WI38 (cell line): ENCODE data around the gene PDE4B.
A peak's percentile ranks its signal among the peaks of the same experiment; 100 is the strongest.

Experiments used
- H3K4me3 ChIP-seq: 2 replicates; pipeline ENCODE4 v1.5.1; 2011; ENCODE audit warnings: low read depth, mild to moderate bottlenecking, control low read depth, low read length
- CTCF ChIP-seq: IDR thresholded peaks from 2 replicates; pipeline ENCODE4 v1.5.1; 2012; ENCODE audit warnings: low read depth, mild to moderate bottlenecking, control low read depth, low read length

Gene PDE4B

GRCh38 chr1:66334318-66334717, 541.6 kb downstream of the PDE4B start:
- no peak for TF ChIP-seq CTCF
- peak overlapping the region; percentile 71 for H3K4me3 ChIP-seq

- H3K4me3 ChIP-seq, result peak overlapping the region; percentile 71
Observed at GRCh38 chr1:66335125-66335524, 542.4 kb downstream of the PDE4B start.

GRCh38 chr1:66335859-66336640, 543.4 kb downstream of the PDE4B start:
- no peak for TF ChIP-seq CTCF
- peak overlapping the region; percentile 29 for H3K4me3 ChIP-seq

More at GRCh38 chr1:66335125-66335524, 542.4 kb downstream of the PDE4B start:
- no peak for TF ChIP-seq CTCF

GRCh38 chr1:66336641-66336990, 543.9 kb downstream of the PDE4B start:
- no peak for TF ChIP-seq CTCF
- no peak overlapping the region for H3K4me3 ChIP-seq

GRCh38 chr1:66337249-66337648, 544.6 kb downstream of the PDE4B start:
- H3K4me3 ChIP-seq, result no peak overlapping the region
- no peak for TF ChIP-seq CTCF

GRCh38 chr1:66339944-66340343, 547.2 kb downstream of the PDE4B start:
- H3K4me3 ChIP-seq, result no peak overlapping the region

More at GRCh38 chr1:66339944-66340343, 547.2 kb downstream of the PDE4B start:
- TF ChIP-seq CTCF, result no peak
